HEK293 (cell line): ENCODE measurements around the gene SLC25A39.

Source experiments
- CTCF ChIA-PET: fragments of 350-600 bp; formaldehyde crosslinking; extraction: SDS; loops from one replicate; lab custom pipeline; 2021; ENCODE audit warnings: antibody characterized with exemption; lab: Yijun Ruan, JAX
- POLR2A ChIA-PET: fragments of 300-600 bp; formaldehyde crosslinking; extraction: SDS; loops from one replicate; lab custom pipeline; 2020; ENCODE audit warnings: antibody characterized with exemption, inconsistent platforms; lab: Yijun Ruan, JAX
- H3K27ac ChIP-seq: fragments of 200-500 bp; sonication (Bioruptor generic); 2 replicates; pipeline ENCODE4 v1.5.1; 2014; ENCODE audit warnings: low read depth, low read length, control low read depth, inconsistent platforms; ENCODE audit errors: extremely low read depth
- H3K36me3 ChIP-seq, 2 experiments: fragments of 200-500 bp in 1 of 2; sonication (Bioruptor generic) in 1 of 2; 1 replicate in 1 of 2; 2 replicates in 1 of 2; pipeline ENCODE4 v1.5.1; 2014 to 2017; ENCODE audit warnings: inconsistent platforms in 2 of 2, low read length in 2 of 2; ENCODE audit not compliant: control insufficient read depth in 2 of 2, insufficient read depth in 1 of 2
- H3K4me1 ChIP-seq: fragments of 200-500 bp; sonication (Bioruptor generic); 2 replicates; pipeline ENCODE4 v1.5.1; 2014; ENCODE audit warnings: mild to moderate bottlenecking, low read length, inconsistent platforms; ENCODE audit not compliant: control insufficient read depth, insufficient read depth
- H3K4me3 ChIP-seq: 2 replicates; pipeline ENCODE4 v1.5.1; 2011; ENCODE audit warnings: low read depth, mild to moderate bottlenecking, control low read depth, low read length, moderate library complexity
- H3K9me3 ChIP-seq: fragments of 200-500 bp; sonication (Bioruptor generic); 2 replicates; pipeline ENCODE4 v1.5.1; 2014; ENCODE audit warnings: low read depth, low read length, inconsistent platforms; ENCODE audit not compliant: control insufficient read depth, insufficient read depth
- AEBP2 ChIP-seq: fragments of 450-650 bp; formaldehyde crosslinking; IDR thresholded peaks from 2 replicates; pipeline ENCODE4 v1.5.1; 2016; ENCODE audit warnings: missing biosample characterization, missing genetic modification characterization, borderline replicate concordance
- ELK4 ChIP-seq: IDR thresholded peaks from 2 replicates; pipeline ENCODE4 v1.6.1; 2011; ENCODE audit warnings: mild to moderate bottlenecking, low read depth, low read length, borderline replicate concordance
- OVOL3 ChIP-seq: fragments of 450-650 bp; formaldehyde crosslinking; IDR thresholded peaks from 2 replicates; pipeline ENCODE4 v1.5.1; 2016; ENCODE audit warnings: missing biosample characterization, missing genetic modification characterization
- PBX3 ChIP-seq: sonication (generic); formaldehyde crosslinking; IDR thresholded peaks from 2 replicates; pipeline ENCODE4 v1.8.1; 2022; ENCODE audit warnings: mild to moderate bottlenecking, moderate library complexity, missing genetic modification reagents
- RBAK ChIP-seq: fragments of 450-650 bp; formaldehyde crosslinking; IDR thresholded peaks from 2 replicates; pipeline ENCODE4 v1.5.1; 2016; ENCODE audit warnings: missing biosample characterization, missing genetic modification characterization
- SALL2 ChIP-seq: fragments of 450-650 bp; formaldehyde crosslinking; IDR thresholded peaks from 2 replicates; pipeline ENCODE4 v1.5.0; 2017; ENCODE audit warnings: missing biosample characterization, mild to moderate bottlenecking, missing genetic modification characterization, borderline replicate concordance
- TCF7L2 ChIP-seq: IDR thresholded peaks from 2 replicates; pipeline ENCODE4 v1.6.1; 2011; ENCODE audit warnings: low read depth, mild to moderate bottlenecking, inconsistent platforms, low read length, moderate library complexity, borderline replicate concordance
- TRIM28 ChIP-seq: IDR thresholded peaks from 2 replicates; pipeline ENCODE4 v1.6.1; 2011; ENCODE audit warnings: low read length, control low read depth, borderline replicate concordance
- YY1 ChIP-seq: fragments of 450-650 bp; formaldehyde crosslinking; IDR thresholded peaks from 2 replicates; pipeline ENCODE4 v1.5.1; 2018; ENCODE audit warnings: missing biosample characterization, missing genetic modification characterization
- ZBTB8A ChIP-seq: fragments of 450-650 bp; formaldehyde crosslinking; IDR thresholded peaks from 2 replicates; pipeline ENCODE4 v1.5.1; 2016; ENCODE audit warnings: missing biosample characterization, missing genetic modification characterization
- ZNF2 ChIP-seq: fragments of 450-650 bp; formaldehyde crosslinking; IDR thresholded peaks from 2 replicates; pipeline ENCODE4 v1.5.1; 2016; ENCODE audit warnings: missing biosample characterization, missing genetic modification characterization
- ZNF239 ChIP-seq: fragments of 450-650 bp; formaldehyde crosslinking; IDR thresholded peaks from 2 replicates; pipeline ENCODE4 v1.5.1; 2016; ENCODE audit warnings: missing biosample characterization, missing genetic modification characterization
- ZNF24 ChIP-seq: fragments of 450-650 bp; formaldehyde crosslinking; IDR thresholded peaks from 2 replicates; pipeline ENCODE4 v1.5.1; 2016; ENCODE audit warnings: missing biosample characterization, missing genetic modification characterization
- ZNF280D ChIP-seq: fragments of 450-650 bp; formaldehyde crosslinking; IDR thresholded peaks from 2 replicates; pipeline ENCODE4 v1.5.1; 2016; ENCODE audit warnings: missing biosample characterization, missing genetic modification characterization
- ZNF354C ChIP-seq: fragments of 450-650 bp; formaldehyde crosslinking; IDR thresholded peaks from 2 replicates; pipeline ENCODE4 v1.5.1; 2016; ENCODE audit warnings: missing biosample characterization, missing genetic modification characterization, low read depth, borderline replicate concordance
- ZNF433 ChIP-seq: fragments of 450-650 bp; formaldehyde crosslinking; IDR thresholded peaks from 2 replicates; pipeline ENCODE4 v1.5.1; 2016; ENCODE audit warnings: missing biosample characterization, missing genetic modification characterization, low read depth
- ZNF510 ChIP-seq: fragments of 450-650 bp; formaldehyde crosslinking; IDR thresholded peaks from 2 replicates; pipeline ENCODE4 v1.5.1; 2018; ENCODE audit warnings: mild to moderate bottlenecking, missing genetic modification characterization, missing biosample characterization; ENCODE audit not compliant: insufficient replicate concordance
- ZNF558 ChIP-seq: fragments of 450-650 bp; formaldehyde crosslinking; IDR thresholded peaks from 2 replicates; pipeline ENCODE4 v1.5.1; 2016; ENCODE audit warnings: missing biosample characterization, missing genetic modification characterization
- ZNF561 ChIP-seq: fragments of 450-650 bp; IDR thresholded peaks from 2 replicates; pipeline ENCODE4 v1.5.1; 2018; ENCODE audit warnings: missing biosample characterization, missing genetic modification characterization, borderline replicate concordance
- ZNF629 ChIP-seq: fragments of 450-650 bp; formaldehyde crosslinking; IDR thresholded peaks from 2 replicates; pipeline ENCODE4 v1.5.1; 2017; ENCODE audit warnings: missing biosample characterization, missing genetic modification characterization
- ZNF639 ChIP-seq: fragments of 450-650 bp; formaldehyde crosslinking; IDR thresholded peaks from 2 replicates; pipeline ENCODE4 v1.5.1; 2016; ENCODE audit warnings: missing biosample characterization, missing genetic modification characterization
- ZNF747 ChIP-seq: fragments of 450-650 bp; formaldehyde crosslinking; IDR thresholded peaks from 2 replicates; pipeline ENCODE4 v1.5.1; 2016; ENCODE audit warnings: missing biosample characterization, missing genetic modification characterization
- ZNF837 ChIP-seq: fragments of 450-650 bp; formaldehyde crosslinking; IDR thresholded peaks from 2 replicates; pipeline ENCODE4 v1.5.1; 2016; ENCODE audit warnings: missing biosample characterization, missing genetic modification characterization
- ZXDB ChIP-seq: fragments of 450-650 bp; formaldehyde crosslinking; IDR thresholded peaks from 2 replicates; pipeline ENCODE4 v1.5.1; 2016; ENCODE audit warnings: missing biosample characterization, missing genetic modification characterization

Gene SLC25A39

GRCh38 chr17:44334315-44334714 is 9.7 kb upstream of the SLC25A39 start (continued):
- no peak for TF ChIP-seq ZNF280D (tag by site-specific recombination)
- no peak for TF ChIP-seq ZNF24 (tag by site-specific recombination)
- TF ChIP-seq ZNF239 (tag by site-specific recombination), result no peak
- no peak for TF ChIP-seq PBX3 (CRISPR knock-in tag)
- no peak for TF ChIP-seq ZNF561

GRCh38 chr17:44333371-44333770 is 8.7 kb upstream of the SLC25A39 start:
- Histone ChIP-seq H3K9me3 (no peaks in the 10 kb centered on the region), H3K36me3 (no peaks in the 10 kb centered on the region), H3K27ac (no peak overlapping the region), H3K4me1 (peaks cover 4% of the 10 kb centered on the region), H3K4me3 (no peak overlapping the region)
- TF ChIP-seq ZNF629 (tag by site-specific recombination) (no peak), OVOL3 (tag by site-specific recombination) (no peak), ZNF558 (tag by site-specific recombination) (no peak), ZNF24 (tag by site-specific recombination) (no peak), ZNF639 (tag by site-specific recombination) (no peak), ZNF354C (tag by site-specific recombination) (no peak), AEBP2 (tag by site-specific recombination) (no peak), TRIM28 (no peak), RBAK (tag by site-specific recombination) (no peak), ZBTB8A (tag by site-specific recombination) (no peak), ZXDB (no peak), ZNF433 (tag by site-specific recombination) (no peak), ZNF747 (no peak), ZNF510 (tag by site-specific recombination) (no peak), ZNF837 (tag by site-specific recombination) (no peak), ELK4 (no peak), SALL2 (tag by site-specific recombination) (no peak), TCF7L2 (no peak), YY1 (no peak), ZNF2 (tag by site-specific recombination) (no peak)
- ChIA-PET CTCF (interaction anchor here (0.6 to 3.7 kb wide), 6 partner anchors 9 to 480 kb away, joined by 3 to 33 read pairs (median 4); no protein-coding TSS in a partner anchor), POLR2A (interaction anchor here (1.5 to 3.7 kb wide), 2 partner anchors 11 to 112 kb away, joined by 3 to 18 read pairs; partner anchors contain the start of gene GRN)
